Measurements from ENCODE around the gene CPLX1. TPM values are rescaled to one million over a fixed set of nuclear protein-coding genes. Genes with fewer than 3 reads are reported as not detected.

The CPLX1 gene
- total and polyA plus RNA-seq, 2 donors (not counting 1 experiment from before 2014, with no cell fraction given): 0.03 to 0.66 TPM

DNA sequence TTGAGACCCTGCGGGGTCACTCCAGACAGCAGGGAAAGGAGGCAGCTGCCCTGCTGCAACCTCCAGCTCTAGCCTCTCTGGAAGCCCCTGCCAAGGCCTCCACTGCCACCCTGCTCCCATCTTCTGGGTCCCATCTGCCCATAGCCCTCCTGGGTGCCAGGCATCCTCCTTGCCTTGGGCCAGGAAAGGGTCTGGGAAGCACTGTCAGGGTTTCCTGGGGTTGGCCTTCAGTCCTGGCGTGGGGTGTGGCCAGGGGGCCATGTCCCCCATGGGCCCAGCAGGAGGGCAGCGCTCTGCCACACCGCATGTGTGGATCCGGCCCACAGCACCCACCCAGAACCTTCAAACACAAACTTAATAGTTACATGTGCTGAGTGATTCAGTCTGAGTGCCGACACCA lies 3.4 kb upstream of the CPLX1 start:
- Histone ChIP-seq H3K9me3 (ENCODE audit: control insufficient read depth, insufficient read depth, low read depth, low read length) (no peaks in the 10 kb centered on the region), H3K36me3 (ENCODE audit: control insufficient read depth, insufficient read depth, low read length) (no peaks in the 10 kb centered on the region), H3K27ac (ENCODE audit: insufficient read depth, low read length) (no peak overlapping the region), H2AFZ (ENCODE audit: low read length) (no peak overlapping the region), H3K27me3 (ENCODE audit: control insufficient read depth, insufficient read depth, low read length) (peaks cover 23% of the 10 kb centered on the region), H3K4me1 (ENCODE audit: control insufficient read depth, extremely low read depth, insufficient read depth, low read length) (no peaks in the 10 kb centered on the region), H3K9ac (ENCODE audit: insufficient read depth, low read length) (no peak overlapping the region), H4K20me1 (ENCODE audit: control insufficient read depth, extremely low read depth, insufficient read depth, low read length) (no peaks in the 10 kb centered on the region), H3K4me3 (replicated peaks in 1 of 4; ENCODE audit: control extremely low read depth in 1 of 4, insufficient read depth in 1 of 4, low read depth in 3 of 4, low read length in 4 of 4) (no peak overlapping the region), H3K4me2 (ENCODE audit: extremely low read depth, insufficient read depth, low read length) (no peak overlapping the region), H3K79me2 (ENCODE audit: control insufficient read depth, insufficient read depth, low read length) (no peaks in the 10 kb centered on the region)
- DNase-seq (ENCODE audit: low read depth in 2 of 2): no peak
- no peak for TF ChIP-seq EZH2 (IDR thresholded peaks at IDR 0.05; ENCODE audit: low read length, missing control alignments)
- TF ChIP-seq, protein P1, sequence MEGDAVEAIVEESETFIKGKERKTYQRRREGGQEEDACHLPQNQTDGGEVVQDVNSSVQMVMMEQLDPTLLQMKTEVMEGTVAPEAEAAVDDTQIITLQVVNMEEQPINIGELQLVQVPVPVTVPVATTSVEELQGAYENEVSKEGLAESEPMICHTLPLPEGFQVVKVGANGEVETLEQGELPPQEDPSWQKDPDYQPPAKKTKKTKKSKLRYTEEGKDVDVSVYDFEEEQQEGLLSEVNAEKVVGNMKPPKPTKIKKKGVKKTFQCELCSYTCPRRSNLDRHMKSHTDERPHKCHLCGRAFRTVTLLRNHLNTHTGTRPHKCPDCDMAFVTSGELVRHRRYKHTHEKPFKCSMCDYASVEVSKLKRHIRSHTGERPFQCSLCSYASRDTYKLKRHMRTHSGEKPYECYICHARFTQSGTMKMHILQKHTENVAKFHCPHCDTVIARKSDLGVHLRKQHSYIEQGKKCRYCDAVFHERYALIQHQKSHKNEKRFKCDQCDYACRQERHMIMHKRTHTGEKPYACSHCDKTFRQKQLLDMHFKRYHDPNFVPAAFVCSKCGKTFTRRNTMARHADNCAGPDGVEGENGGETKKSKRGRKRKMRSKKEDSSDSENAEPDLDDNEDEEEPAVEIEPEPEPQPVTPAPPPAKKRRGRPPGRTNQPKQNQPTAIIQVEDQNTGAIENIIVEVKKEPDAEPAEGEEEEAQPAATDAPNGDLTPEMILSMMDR (conservative IDR thresholded peaks at IDR 0.05 in 1 of 2, IDR thresholded peaks at IDR 0.05 in 1 of 2; ENCODE audit: low read depth in 1 of 2, low read length in 2 of 2): no peak

DNA sequence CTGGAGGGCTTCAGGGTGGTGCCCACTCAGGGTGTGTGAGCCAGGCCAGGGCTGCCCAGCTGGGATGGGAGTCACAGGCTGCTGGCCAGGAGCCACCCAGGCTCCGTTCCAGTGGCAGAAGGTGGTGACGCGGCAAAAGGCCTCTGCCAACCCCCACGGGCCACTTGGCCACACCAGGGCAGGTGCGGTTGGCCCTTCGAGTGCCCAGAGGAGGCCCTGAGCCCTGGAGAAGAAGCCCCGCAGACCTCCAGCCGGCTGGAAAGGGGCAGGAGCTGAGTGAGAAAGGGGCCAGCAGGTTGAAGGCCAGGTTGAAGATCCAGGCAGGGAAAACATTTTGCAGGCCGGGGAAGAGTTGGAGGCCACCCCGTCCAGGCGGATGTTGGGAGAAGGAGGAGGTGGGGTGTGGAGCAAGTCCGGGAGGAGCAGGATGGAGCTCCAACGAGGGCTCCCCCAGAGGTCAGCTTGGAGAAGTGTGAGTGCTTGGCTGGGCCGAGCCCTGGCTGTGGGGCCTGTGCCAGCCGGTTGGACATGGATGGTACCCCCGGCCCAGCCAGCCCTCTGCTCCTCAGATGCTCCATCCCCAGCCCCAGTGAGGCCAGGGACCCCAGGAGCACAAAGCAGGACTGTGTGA lies 2.8 kb upstream of the CPLX1 start:
- Histone ChIP-seq H3K9me3 (ENCODE audit: control insufficient read depth, insufficient read depth, low read depth, low read length) (no peaks in the 10 kb centered on the region), H3K36me3 (ENCODE audit: control insufficient read depth, insufficient read depth, low read length) (no peaks in the 10 kb centered on the region), H3K4me2 (ENCODE audit: extremely low read depth, insufficient read depth, low read length) (no peak overlapping the region), H3K9ac (ENCODE audit: insufficient read depth, low read length) (no peak overlapping the region), H2AFZ (ENCODE audit: low read length) (no peak overlapping the region), H3K4me1 (ENCODE audit: control insufficient read depth, extremely low read depth, insufficient read depth, low read length) (no peaks in the 10 kb centered on the region), H3K4me3 (replicated peaks in 1 of 4; ENCODE audit: control extremely low read depth in 1 of 4, insufficient read depth in 1 of 4, low read depth in 3 of 4, low read length in 4 of 4) (no peak overlapping the region), H3K27ac (ENCODE audit: insufficient read depth, low read length) (no peak overlapping the region), H4K20me1 (ENCODE audit: control insufficient read depth, extremely low read depth, insufficient read depth, low read length) (no peaks in the 10 kb centered on the region), H3K79me2 (ENCODE audit: control insufficient read depth, insufficient read depth, low read length) (no peaks in the 10 kb centered on the region), H3K27me3 (ENCODE audit: control insufficient read depth, insufficient read depth, low read length) (peaks cover 28% of the 10 kb centered on the region)
- no peak for TF ChIP-seq EZH2 (IDR thresholded peaks at IDR 0.05; ENCODE audit: low read length, missing control alignments)
- TF ChIP-seq, protein P1 (conservative IDR thresholded peaks at IDR 0.05 in 1 of 2, IDR thresholded peaks at IDR 0.05 in 1 of 2; ENCODE audit: low read depth in 1 of 2, low read length in 2 of 2): peak in 1 of 2 donors; percentile 10
- DNase-seq (ENCODE audit: low read depth in 2 of 2): no peak

DNA sequence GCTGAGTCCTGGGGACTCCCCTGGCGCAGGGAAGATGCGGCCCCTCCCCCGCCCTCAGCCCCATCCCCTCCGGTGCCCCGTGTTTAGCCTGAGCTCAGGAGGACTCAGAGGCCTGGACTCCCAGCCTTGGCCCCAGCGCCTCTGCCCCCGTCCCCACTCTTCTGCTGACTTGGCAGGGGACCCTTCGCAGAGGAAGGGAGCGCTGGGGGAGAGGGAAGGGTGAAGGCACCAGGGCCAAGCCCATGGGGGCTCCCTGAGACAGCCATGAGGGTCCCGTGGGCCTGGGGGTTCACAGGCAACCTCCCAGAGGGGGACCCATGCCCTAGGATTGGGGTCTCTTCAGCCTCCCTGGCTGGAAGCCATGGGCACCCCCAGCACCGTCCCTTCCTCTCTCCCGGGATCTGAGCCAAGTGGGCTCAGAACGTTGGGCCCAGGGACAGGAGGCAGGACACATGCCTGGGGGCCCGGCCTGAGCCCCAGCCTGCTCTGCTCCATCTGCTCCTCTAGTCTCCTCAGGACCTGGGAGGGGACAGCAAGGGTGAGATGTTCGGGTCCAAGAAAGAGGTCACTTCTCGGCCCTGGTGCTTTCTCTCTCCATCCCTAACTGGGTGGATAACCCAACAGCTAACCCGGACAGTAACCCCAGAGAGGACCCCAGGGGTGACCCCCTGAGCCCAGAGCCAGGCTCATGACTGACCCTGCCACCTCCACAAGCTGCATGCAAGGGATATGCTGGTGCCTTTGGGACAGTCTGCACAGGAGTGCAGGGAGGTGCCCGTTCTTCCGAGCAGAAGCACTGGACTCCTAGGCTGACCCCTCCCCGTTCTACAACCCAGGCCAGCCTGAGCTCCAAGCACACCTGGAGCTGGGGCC lies 1.5 kb upstream of the CPLX1 start:
- no peak overlapping the region for H3K4me2 ChIP-seq (ENCODE audit: extremely low read depth, insufficient read depth, low read length)
- H3K4me1 ChIP-seq (ENCODE audit: control insufficient read depth, extremely low read depth, insufficient read depth, low read length): no peaks in the 10 kb centered on the region
- peaks cover 36% of the 10 kb centered on the region for H3K27me3 ChIP-seq (ENCODE audit: control insufficient read depth, insufficient read depth, low read length)
- no peaks in the 10 kb centered on the region for H3K79me2 ChIP-seq (ENCODE audit: control insufficient read depth, insufficient read depth, low read length)
- no peaks in the 10 kb centered on the region for H3K36me3 ChIP-seq (ENCODE audit: control insufficient read depth, insufficient read depth, low read length)
- no peak overlapping the region for H3K9ac ChIP-seq (ENCODE audit: insufficient read depth, low read length)
- H3K9me3 ChIP-seq (ENCODE audit: control insufficient read depth, insufficient read depth, low read depth, low read length): no peaks in the 10 kb centered on the region
- no peak overlapping the region for H3K4me3 ChIP-seq (replicated peaks in 1 of 4; ENCODE audit: control extremely low read depth in 1 of 4, insufficient read depth in 1 of 4, low read depth in 3 of 4, low read length in 4 of 4)
- no peak overlapping the region for H3K27ac ChIP-seq (ENCODE audit: insufficient read depth, low read length)
- no peaks in the 10 kb centered on the region for H4K20me1 ChIP-seq (ENCODE audit: control insufficient read depth, extremely low read depth, insufficient read depth, low read length)
- DNase-seq (ENCODE audit: low read depth in 2 of 2): no peak
- TF ChIP-seq, protein P1 (conservative IDR thresholded peaks at IDR 0.05 in 1 of 2, IDR thresholded peaks at IDR 0.05 in 1 of 2; ENCODE audit: low read depth in 1 of 2, low read length in 2 of 2): no peak
- peak; percentile 77 for TF ChIP-seq EZH2 (IDR thresholded peaks at IDR 0.05; ENCODE audit: low read length, missing control alignments)
- no peak overlapping the region for H2AFZ ChIP-seq (ENCODE audit: low read length)
